HPDE6-E6E7 (cell line): ENCODE measurements around the gene SLC5A5.

Source experiments
- DNase-seq: peaks from one replicate; pipeline ENCODE4 v3.0.0; 2011; ENCODE audit warnings: missing footprints; ENCODE audit errors: extremely low spot score

The SLC5A5 gene

GRCh38 chr19:17871878-17872250 lies at the start of gene SLC5A5:
Gene SLC5A5, plus strand, starts transcription at chr19:17871945. Its CDS starts 375 bp downstream, at chr19:17872320.
- DNase-seq, result no peak

DNA sequence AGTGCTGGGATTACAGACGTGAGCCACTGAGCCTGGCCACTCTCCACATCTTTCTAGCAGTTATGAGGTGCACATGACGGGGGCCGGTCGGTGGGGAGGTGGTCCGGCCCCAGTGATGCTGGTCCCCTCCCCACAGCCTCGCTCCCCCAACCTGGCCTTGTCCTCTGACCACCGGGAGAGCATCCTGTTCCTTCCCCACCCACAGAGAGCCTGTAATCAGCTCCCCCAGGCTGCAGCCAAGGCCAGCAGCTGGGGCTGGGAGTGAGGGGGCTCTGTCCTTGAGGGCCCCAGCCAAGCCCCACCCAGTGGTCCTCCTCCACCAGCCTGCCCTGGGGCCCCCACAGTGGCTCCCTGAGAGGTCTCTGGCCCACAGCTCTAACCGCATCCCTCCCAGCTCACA lies 47.4 kb upstream of the SLC5A5 start:
- no peak for DNase-seq

GRCh38 chr19:17826508-17827056 lies 45.2 kb upstream of the SLC5A5 start:
- DNase-seq, result no peak

- peak; percentile 83 for DNase-seq
Measured at GRCh38 chr19:17829855-17830566, 41.7 kb upstream of the SLC5A5 start.

DNA sequence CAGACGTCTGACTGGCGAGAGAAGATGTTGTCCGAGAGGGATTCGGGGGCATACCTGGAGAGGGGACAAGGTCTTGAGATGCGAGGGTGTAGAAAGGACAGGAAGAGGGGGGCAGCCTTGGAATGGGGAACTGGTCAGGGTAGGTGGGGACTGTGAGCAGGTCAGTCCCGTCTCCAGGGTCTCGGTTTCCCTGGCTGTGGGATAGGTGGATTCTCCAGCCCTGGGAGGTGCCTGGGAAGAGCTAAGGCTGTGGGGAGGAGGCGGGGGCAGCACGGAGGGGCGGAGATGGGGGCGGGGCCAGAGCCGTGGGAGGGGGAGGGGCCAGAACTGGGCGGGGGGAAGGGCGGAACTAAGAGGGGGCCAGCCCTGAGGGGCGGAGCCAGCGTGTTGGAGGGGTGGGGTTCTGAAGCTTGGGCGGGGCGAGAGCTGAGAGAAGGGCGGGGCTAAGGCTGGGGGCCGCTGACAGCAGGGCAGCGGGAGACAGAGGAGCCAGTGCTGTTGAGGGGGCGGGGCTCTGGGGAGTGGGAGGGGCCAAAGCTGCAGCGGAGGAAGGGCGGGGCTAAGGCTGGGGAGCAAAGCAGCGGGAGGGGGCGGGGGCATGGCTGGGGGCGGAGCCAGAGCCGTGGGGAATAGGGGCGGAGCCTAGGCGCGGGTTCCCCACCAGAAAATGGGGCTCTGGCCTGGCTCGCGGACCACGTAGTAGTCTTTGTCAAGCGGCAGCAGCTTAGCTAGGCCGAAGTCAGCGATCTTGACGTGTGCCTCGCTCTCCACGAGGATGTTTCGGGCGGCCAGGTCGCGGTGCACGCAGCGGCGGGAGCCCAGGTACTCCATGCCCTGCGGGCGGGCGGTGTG lies 41.0 kb upstream of the SLC5A5 start:
- peak; percentile 97 for DNase-seq

- DNase-seq, result no peak
Measured at GRCh38 chr19:17831419-17831888, 40.3 kb upstream of the SLC5A5 start.

- DNase-seq, result no peak
Measured at GRCh38 chr19:17832443-17833208, 39.1 kb upstream of the SLC5A5 start.

GRCh38 chr19:17834350-17835181 lies 37.2 kb upstream of the SLC5A5 start:
- no peak for DNase-seq

GRCh38 chr19:17835182-17836006 lies 36.4 kb upstream of the SLC5A5 start:
- no peak for DNase-seq

DNA sequence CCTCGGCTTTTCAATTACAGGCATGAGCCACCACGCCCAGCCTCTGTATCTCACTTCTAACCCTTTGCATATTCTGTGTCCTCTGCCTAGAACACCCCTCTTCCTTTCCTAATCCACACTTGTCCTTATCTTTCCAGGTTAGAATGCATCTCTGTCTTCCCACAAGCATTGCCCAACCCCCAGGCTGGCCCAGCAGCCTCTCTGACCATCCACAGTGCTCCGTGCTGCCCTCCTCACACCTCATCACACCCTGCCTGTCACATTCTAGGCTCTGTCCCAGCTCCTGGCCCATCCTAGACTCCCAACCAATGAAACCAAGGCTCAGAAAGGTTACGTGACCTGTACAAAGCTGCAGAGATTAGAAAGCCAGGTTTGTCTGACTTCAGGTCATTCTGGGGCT lies 35.2 kb upstream of the SLC5A5 start:
- DNase-seq, result no peak

DNA sequence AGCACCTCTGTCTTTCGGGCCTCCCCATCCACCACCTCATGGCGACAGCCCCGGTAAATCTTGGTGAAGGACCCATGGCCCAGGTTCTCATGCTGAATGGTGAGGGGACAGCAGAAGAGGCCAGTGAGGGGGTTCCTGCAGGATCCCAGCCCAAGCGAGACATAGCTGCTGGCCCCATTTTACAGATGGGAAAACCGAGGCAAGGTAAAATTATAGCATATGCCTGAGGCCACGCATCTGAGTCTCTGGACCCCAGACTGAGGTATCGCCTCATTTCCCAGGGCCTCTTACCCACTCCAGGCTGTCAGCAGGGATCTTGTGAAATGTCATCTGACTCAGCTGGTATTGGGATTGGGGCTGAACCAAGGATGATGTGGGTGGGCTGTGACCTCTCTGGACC lies 33.8 kb upstream of the SLC5A5 start:
- no peak for DNase-seq

- no peak for DNase-seq
Measured at GRCh38 chr19:17840019-17840418, 31.7 kb upstream of the SLC5A5 start.

DNA sequence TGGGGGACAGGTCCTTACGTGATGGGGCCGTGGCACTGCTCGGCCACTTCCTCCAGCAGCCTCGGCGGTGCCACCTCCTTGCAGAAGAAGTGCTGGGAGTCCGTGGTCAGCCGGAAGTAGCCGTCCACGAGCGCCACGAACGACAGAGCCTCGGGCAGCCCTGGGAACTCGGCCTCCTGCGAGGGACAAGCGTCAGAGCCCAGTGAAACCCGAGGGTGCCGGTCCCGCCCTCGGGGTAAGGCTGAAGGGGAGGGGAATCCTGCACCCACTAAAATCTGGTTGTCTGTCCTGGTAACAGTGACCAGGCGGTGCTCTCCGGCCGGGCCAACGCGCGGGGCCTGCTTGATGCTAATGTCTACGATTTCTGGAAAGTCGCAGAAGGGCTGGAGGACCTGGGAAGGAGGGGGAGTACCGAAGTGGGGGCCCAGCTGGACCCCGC lies 30.4 kb upstream of the SLC5A5 start:
- peak; percentile 49 for DNase-seq

DNA sequence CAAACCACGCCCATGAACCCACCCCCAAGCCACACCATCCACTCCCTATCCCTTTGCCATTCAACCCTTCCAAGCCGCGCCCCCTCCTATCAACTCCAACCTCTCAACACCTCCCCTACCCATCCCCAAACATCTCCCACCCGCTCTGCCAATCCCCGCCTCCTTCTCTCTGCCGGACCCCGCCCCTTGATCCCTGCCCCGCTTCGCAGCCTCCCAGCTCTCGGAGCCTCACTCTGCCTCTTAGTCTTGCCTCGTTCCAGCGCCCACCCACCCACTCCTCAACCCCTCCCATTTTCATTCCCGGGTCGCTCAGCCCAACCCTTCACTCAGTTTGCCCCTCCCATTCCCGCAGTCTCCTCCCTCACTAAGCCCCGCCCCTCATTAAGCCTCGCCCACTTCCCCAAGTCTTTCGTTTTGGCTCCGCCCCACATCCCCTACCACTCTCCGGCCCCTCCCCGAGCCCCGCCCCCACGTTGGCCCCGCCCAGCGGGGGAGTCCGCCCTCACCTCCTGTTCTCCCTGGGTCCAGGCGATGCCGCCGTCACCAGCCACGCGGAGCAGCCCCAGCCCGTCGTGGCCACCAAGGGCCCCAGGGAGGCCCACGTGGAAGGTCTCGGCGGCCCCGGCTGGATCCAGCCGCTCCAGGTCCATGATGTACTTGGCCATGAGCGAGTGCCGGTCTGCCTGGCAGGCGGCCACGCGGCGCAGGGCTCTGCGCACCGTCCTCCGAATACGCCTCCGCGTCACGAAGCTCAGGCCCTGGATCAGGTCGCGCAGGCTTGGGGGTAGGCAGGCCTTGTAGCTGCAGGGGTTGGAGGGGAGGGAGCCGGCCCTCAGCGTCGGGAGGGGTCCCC lies 29.7 kb upstream of the SLC5A5 start:
- peak; percentile 91 for DNase-seq

DNA sequence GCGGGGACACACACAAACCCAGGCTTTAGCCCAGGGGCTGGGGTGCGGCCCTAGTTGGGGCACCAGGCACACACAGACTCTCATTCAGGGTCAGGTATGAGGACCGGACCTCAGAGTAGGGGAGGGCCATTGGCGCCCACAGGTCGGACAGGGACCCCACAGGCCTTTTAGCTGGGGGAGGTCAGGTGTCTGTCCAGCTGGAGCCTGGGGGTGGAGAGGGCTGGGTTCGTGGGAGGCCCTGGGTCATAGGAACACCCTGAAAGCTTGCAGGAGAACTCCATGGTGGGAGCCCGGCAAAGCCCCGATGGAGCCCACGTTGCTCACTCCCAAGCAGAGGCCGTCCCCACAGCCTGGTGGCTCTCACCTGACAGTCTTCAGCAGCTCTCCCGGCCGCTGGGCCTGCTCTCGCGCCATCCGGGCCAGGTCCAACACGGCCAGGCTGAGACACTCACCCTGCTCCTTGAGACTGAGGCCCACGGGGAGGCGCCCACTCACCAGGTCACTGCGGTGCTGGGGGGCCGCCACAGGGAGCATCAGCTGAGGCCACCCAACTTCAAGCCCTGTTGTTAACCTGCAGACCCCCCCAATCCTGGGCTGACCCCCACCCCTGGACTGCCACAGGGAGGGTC lies 29.0 kb upstream of the SLC5A5 start:
- no peak for DNase-seq

GRCh38 chr19:17843292-17843827 lies 28.4 kb upstream of the SLC5A5 start:
- no peak for DNase-seq

GRCh38 chr19:17843908-17844490 lies 27.7 kb upstream of the SLC5A5 start:
- DNase-seq, result no peak

GRCh38 chr19:17846146-17846545 lies 25.6 kb upstream of the SLC5A5 start:
- DNase-seq, result no peak
